H9 (cell line): ENCODE measurements around the gene SOHLH2. TPM values are rescaled to one million over a fixed set of nuclear protein-coding genes. Genes with fewer than 3 reads are reported as not detected.

Experiments used
- DNase-seq: peaks from one replicate; pipeline ENCODE4 v3.0.0-alpha.2; 2017
- H2AFZ ChIP-seq: one replicate; pipeline ENCODE4 v1.6.1; 2013; ENCODE audit warnings: mild to moderate bottlenecking, low read length, control low read depth, moderate library complexity
- H2AK5ac ChIP-seq: 2 replicates; pipeline ENCODE4 v1.6.1; 2013; ENCODE audit warnings: low read length, control low read depth, mixed read lengths; ENCODE audit not compliant: insufficient read length
- H2BK120ac ChIP-seq: one replicate; pipeline ENCODE4 v1.6.1; 2013; ENCODE audit warnings: low read depth, mild to moderate bottlenecking, low read length, control low read depth, inconsistent platforms; ENCODE audit not compliant: poor library complexity, severe bottlenecking
- H2BK12ac ChIP-seq: 2 replicates; pipeline ENCODE4 v1.6.1; 2013; ENCODE audit warnings: low read length, control low read depth, mixed read lengths, low read depth; ENCODE audit not compliant: insufficient read length
- H2BK15ac ChIP-seq: 2 replicates; pipeline ENCODE4 v1.6.1; 2013; ENCODE audit warnings: low read depth, low read length, control low read depth
- H2BK20ac ChIP-seq: one replicate; pipeline ENCODE4 v1.6.1; 2013; ENCODE audit warnings: low read depth, mild to moderate bottlenecking, low read length, control low read depth, inconsistent platforms; ENCODE audit not compliant: poor library complexity, severe bottlenecking
- H2BK5ac ChIP-seq: 2 replicates; pipeline ENCODE4 v1.6.1; 2013; ENCODE audit warnings: low read length, control low read depth, mixed read lengths; ENCODE audit not compliant: insufficient read length
- H3K14ac ChIP-seq: 2 replicates; pipeline ENCODE4 v1.6.1; 2013; ENCODE audit warnings: low read length, control low read depth; ENCODE audit not compliant: insufficient read depth
- H3K18ac ChIP-seq: 2 replicates; pipeline ENCODE4 v1.6.1; 2013; ENCODE audit warnings: low read depth, mild to moderate bottlenecking, mixed read lengths, low read length, control low read depth; ENCODE audit not compliant: insufficient read length
- H3K23ac ChIP-seq: 2 replicates; pipeline ENCODE4 v1.6.1; 2013; ENCODE audit warnings: low read length, control low read depth, mixed read lengths, low read depth; ENCODE audit not compliant: insufficient read length
- H3K23me2 ChIP-seq: 2 replicates; pipeline ENCODE4 v1.6.1; 2013; ENCODE audit warnings: low read depth, mild to moderate bottlenecking, mixed read lengths, low read length, control low read depth; ENCODE audit not compliant: insufficient read length, poor library complexity, severe bottlenecking
- H3K27ac ChIP-seq: 2 replicates; pipeline ENCODE4 v1.5.1; 2013; ENCODE audit warnings: low read length, control low read depth, mixed read lengths, low read depth; ENCODE audit not compliant: insufficient read length
- H3K27me3 ChIP-seq: 2 replicates; pipeline ENCODE4 v1.6.1; 2013; ENCODE audit warnings: low read length, control low read depth, inconsistent platforms; ENCODE audit not compliant: insufficient read depth
- H3K4ac ChIP-seq: 2 replicates; pipeline ENCODE4 v1.6.1; 2013; ENCODE audit warnings: low read depth, mild to moderate bottlenecking, control low read depth, inconsistent platforms, low read length, moderate library complexity
- H3K4me1 ChIP-seq: 2 replicates; pipeline ENCODE4 v1.6.1; 2013; ENCODE audit warnings: low read length, control low read depth, inconsistent platforms; ENCODE audit not compliant: insufficient read depth
- H3K4me2 ChIP-seq: 2 replicates; pipeline ENCODE4 v1.6.1; 2013; ENCODE audit warnings: low read length, control low read depth, mixed read lengths; ENCODE audit not compliant: insufficient read length, insufficient read depth
- H3K56ac ChIP-seq: 2 replicates; pipeline ENCODE4 v1.6.1; 2013; ENCODE audit warnings: low read depth, mild to moderate bottlenecking, mixed read lengths, low read length, control low read depth; ENCODE audit not compliant: insufficient read length
- H3K79me1 ChIP-seq: 2 replicates; pipeline ENCODE4 v1.6.1; 2013; ENCODE audit warnings: low read depth, mild to moderate bottlenecking, moderate library complexity, low read length, control low read depth, inconsistent platforms; ENCODE audit not compliant: insufficient read depth, poor library complexity, severe bottlenecking
- H3K79me2 ChIP-seq: 2 replicates; pipeline ENCODE4 v1.6.1; 2013; ENCODE audit warnings: low read length, control low read depth, inconsistent platforms; ENCODE audit not compliant: insufficient read depth
- H3K9ac ChIP-seq: 2 replicates; pipeline ENCODE4 v1.6.1; 2013; ENCODE audit warnings: low read length, control low read depth, mixed read lengths; ENCODE audit not compliant: insufficient read length; ENCODE audit errors: extremely low read depth
- H3K9me3 ChIP-seq: one replicate; pipeline ENCODE4 v1.6.1; 2013; ENCODE audit warnings: low read depth, low read length, inconsistent platforms; ENCODE audit not compliant: control insufficient read depth
- H3T11ph ChIP-seq: one replicate; pipeline ENCODE4 v1.6.1; 2013; ENCODE audit warnings: mild to moderate bottlenecking, low read length, control low read depth, inconsistent platforms
- H4K20me1 ChIP-seq: one replicate; pipeline ENCODE4 v1.6.1; 2013; ENCODE audit not compliant: control insufficient read depth, insufficient read length, insufficient read depth
- H4K5ac ChIP-seq: 2 replicates; pipeline ENCODE4 v1.6.1; 2013; ENCODE audit warnings: low read depth, mild to moderate bottlenecking, mixed read lengths, low read length, control low read depth; ENCODE audit not compliant: insufficient read length
- H4K8ac ChIP-seq: replicated peaks from 2 replicates; pipeline ENCODE4 v1.6.1; 2013; ENCODE audit warnings: low read length, control low read depth, mixed read lengths, low read depth; ENCODE audit not compliant: insufficient read length
- H4K91ac ChIP-seq: 2 replicates; pipeline ENCODE4 v1.6.1; 2013; ENCODE audit warnings: low read depth, mild to moderate bottlenecking, moderate library complexity, mixed read lengths, low read length, control low read depth; ENCODE audit not compliant: insufficient read length
- H3K27ac Mint-ChIP-seq, 3 experiments: 2 replicates in 2 of 3; 3 replicates in 1 of 3; pipeline ENCODE4 v1.8.0; 2020 to 2021; ENCODE audit warnings: mixed read lengths in 3 of 3, mild to moderate bottlenecking in 1 of 3, moderate library complexity in 1 of 3
- H3K27me3 Mint-ChIP-seq: 2 replicates; pipeline ENCODE4 v1.8.0; 2021; ENCODE audit warnings: low read depth, mild to moderate bottlenecking, moderate library complexity, mixed read lengths
- H3K36me3 Mint-ChIP-seq, 3 experiments: 2 replicates in 2 of 3; 3 replicates in 1 of 3; pipeline ENCODE4 v1.8.0; 2020 to 2021; ENCODE audit warnings: low read depth in 3 of 3, mixed read lengths in 3 of 3; ENCODE audit not compliant: insufficient read depth in 1 of 3
- H3K4me1 Mint-ChIP-seq, 2 experiments: 2 replicates each; pipeline ENCODE4 v1.8.0; 2020; ENCODE audit warnings: mixed read lengths in 2 of 2
- H3K4me3 Mint-ChIP-seq, 2 experiments: 2 replicates in 1 of 2; 3 replicates in 1 of 2; pipeline ENCODE4 v1.8.0; 2020 to 2021; ENCODE audit warnings: mild to moderate bottlenecking in 2 of 2, mixed read lengths in 2 of 2, moderate library complexity in 1 of 2
- H3K9me3 Mint-ChIP-seq, 2 experiments: 2 replicates in 1 of 2; 3 replicates in 1 of 2; pipeline ENCODE4 v1.8.0; 2020; ENCODE audit warnings: mild to moderate bottlenecking in 2 of 2, mixed read lengths in 2 of 2, moderate library complexity in 1 of 2
- CTCF ChIP-seq: fragments of 200-600 bp; sonication (generic); conservative IDR thresholded peaks from 3 replicates; pipeline ENCODE4 v1.8.0; 2021; ENCODE audit warnings: antibody characterized with exemption, mild to moderate bottlenecking
- WGBS: extraction: QIAGEN DNeasy Blood & Tissue Kit; methylation state at CpG from one replicate; pipeline ENCODE4 v1.1.7; 2013; ENCODE audit warnings: missing lambda C conversion rate, low lambda C conversion rate, mixed read lengths; ENCODE audit not compliant: insufficient read length; ENCODE audit errors: extremely low coverage; 5-methylcytosine and 5-hydroxymethylcytosine counted together
- total RNA-seq: library from RNA; stranded (reverse); gene quantifications from 2 replicates; pipeline ENCODE4 v1.2.1, GENCODE V29; 2021

SOHLH2 gene
- total RNA-seq, 1 experiment from 2014 or later: 1.3 TPM

GRCh38 chr13:36211567-36211966 lies 2.8 kb downstream of the SOHLH2 start:
- Histone ChIP-seq H3K23ac (no peak overlapping the region), H3K23me2 (no peaks in the 10 kb centered on the region), H3K9ac (no peak overlapping the region), H4K8ac (no peak overlapping the region), H3K14ac (no peak overlapping the region), H2BK120ac (no peak overlapping the region), H2BK12ac (no peak overlapping the region), H2AK5ac (no peak overlapping the region), H2AFZ (no peak overlapping the region), H3K4me2 (no peak overlapping the region), H3K27me3 (no peaks in the 10 kb centered on the region), H4K91ac (no peak overlapping the region), H3K56ac (no peak overlapping the region), H3K79me1 (no peaks in the 10 kb centered on the region), H3K4me1 (peaks cover 7% of the 10 kb centered on the region; the same call in 1 of the 2 replicates), H3K9me3 (no peaks in the 10 kb centered on the region), H3K18ac (no peak overlapping the region), H3T11ph (no peak overlapping the region), H3K79me2 (no peaks in the 10 kb centered on the region), H3K27ac (no peak overlapping the region), H4K20me1 (no peaks in the 10 kb centered on the region), H2BK15ac (no peak overlapping the region), H2BK5ac (no peak overlapping the region), H3K4ac (no peak overlapping the region), H2BK20ac (no peak overlapping the region), H4K5ac (no peak overlapping the region)
- WGBS: no CpG with 5 or more reads among the region's 4 CpGs
- H3K4me3 Mint-ChIP-seq: no peak overlapping the region
- no peak for TF ChIP-seq CTCF
- DNase-seq: no peak
- no peak overlapping the region for H3K27ac Mint-ChIP-seq
- peaks cover 2 to 10% of the 10 kb centered on the region in 2 experiments; a peak in 4 of 5 replicates for H3K9me3 Mint-ChIP-seq
- H3K4me1 Mint-ChIP-seq: peaks cover 24 to 29% of the 10 kb centered on the region in 2 experiments
- peaks cover 0 to 8% (median 7%) of the 10 kb centered on the region in 3 experiments; a peak in 4 of 7 replicates for H3K36me3 Mint-ChIP-seq
- H3K27me3 Mint-ChIP-seq: no peaks in the 10 kb centered on the region
